ENCODE results near the gene DEFB128.
"Not testable (repeated sequence)": the region's sequence is repeated elsewhere in the genome, so short reads cannot be mapped to it uniquely, and the experiment has no call there.

DEFB128 gene

DNA sequence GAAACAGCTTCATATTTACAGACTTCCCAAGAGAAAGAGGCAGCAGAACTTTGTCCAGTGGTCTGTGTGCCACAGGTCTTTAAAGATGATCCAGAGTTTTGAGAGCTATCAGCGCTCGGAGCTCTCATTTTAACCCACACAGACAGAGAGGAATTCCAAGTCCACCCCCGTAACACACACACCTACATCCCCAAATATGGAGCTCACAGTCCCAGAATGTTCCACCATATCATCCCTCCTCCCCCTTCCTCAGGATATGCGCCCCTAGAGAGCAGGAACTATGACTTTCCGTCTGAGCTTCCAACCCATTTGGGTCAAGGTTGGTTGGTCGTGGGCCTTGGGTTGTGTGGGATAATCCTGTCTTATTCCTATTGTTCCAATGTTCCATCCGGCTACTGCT is at the start of gene DEFB128:
DEFB128 (minus strand) TSS at position 101 of the 400 bp plus-strand sequence; CDS start at position 13, 88 bp downstream.
- no peak for FAIRE-seq
- DNase-seq (ENCODE audit: insufficient read length, low spot score) = no peak
- no peak for TF ChIP-seq POLR2A (IDR thresholded peaks at IDR 0.05; ENCODE audit: low read depth, low read length)

DNA sequence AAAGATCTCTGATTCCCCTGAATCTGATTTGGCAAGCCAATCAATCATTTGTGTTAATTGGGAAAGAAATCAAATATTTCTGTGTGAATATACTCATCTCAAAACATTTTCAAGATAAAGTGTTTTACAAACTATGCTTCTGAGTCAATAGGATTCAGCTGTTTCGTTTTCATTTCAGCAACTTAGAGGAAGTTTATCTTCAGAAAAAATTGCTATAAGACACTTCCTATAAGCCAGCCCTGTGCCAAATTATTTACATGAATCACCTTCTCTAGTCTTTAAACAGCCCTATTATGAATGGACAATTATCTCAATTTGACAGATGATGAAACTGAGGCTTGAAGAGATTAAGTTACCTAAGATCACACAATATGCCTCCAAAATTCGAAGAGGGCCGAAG is 48.4 kb upstream of the DEFB128 start:
- TF ChIP-seq POLR2A (IDR thresholded peaks at IDR 0.05; ENCODE audit: low read depth, low read length) = no peak
- no peak for FAIRE-seq
- DNase-seq (ENCODE audit: insufficient read length, low spot score) = no peak

DNA sequence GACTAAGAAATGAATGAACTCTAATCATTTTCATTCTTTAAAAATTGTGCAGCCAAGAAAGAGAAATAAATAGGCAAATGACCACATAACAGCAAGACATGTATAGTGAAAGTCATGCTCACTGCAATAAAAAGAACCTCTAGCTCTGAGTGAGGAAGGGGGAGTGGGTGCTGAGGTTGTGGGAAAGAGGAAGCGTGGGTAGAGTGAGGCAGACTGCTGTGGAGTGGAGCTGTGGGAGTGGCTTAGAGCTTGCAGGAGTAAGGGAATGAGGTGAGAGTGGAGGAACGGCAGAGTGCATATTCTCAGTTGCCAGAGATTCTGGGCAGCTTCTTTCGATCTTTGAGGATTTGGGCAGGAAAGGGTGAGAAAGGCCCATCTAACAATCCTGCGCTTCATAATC is 48.0 kb upstream of the DEFB128 start:
- FAIRE-seq (no peak), DNase-seq (ENCODE audit: insufficient read length, low spot score) (no peak)
- TF ChIP-seq POLR2A (IDR thresholded peaks at IDR 0.05; ENCODE audit: low read depth, low read length) = no peak

DNA sequence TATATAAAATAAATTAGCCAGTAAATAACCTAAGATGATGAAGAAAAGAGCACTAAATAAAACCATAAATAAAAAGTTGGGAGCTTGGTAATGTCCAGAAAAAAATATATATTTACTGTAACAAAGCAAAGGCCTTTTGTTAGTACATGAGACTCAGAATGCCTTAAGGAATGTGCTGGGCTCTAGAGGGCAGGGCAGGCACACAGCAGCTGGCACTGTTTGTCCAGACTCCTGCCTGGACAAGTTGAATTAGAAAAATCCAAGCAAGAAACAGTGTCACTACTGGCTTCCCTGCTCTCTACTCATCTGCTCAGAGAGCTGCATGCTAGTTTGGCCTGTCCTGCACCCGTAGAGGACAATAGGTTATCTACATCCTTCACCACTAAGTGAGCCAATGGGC is 46.4 kb upstream of the DEFB128 start:
- FAIRE-seq (no peak), DNase-seq (ENCODE audit: insufficient read length, low spot score) (no peak)
- TF ChIP-seq POLR2A (IDR thresholded peaks at IDR 0.05; ENCODE audit: low read depth, low read length) = no peak

DNA sequence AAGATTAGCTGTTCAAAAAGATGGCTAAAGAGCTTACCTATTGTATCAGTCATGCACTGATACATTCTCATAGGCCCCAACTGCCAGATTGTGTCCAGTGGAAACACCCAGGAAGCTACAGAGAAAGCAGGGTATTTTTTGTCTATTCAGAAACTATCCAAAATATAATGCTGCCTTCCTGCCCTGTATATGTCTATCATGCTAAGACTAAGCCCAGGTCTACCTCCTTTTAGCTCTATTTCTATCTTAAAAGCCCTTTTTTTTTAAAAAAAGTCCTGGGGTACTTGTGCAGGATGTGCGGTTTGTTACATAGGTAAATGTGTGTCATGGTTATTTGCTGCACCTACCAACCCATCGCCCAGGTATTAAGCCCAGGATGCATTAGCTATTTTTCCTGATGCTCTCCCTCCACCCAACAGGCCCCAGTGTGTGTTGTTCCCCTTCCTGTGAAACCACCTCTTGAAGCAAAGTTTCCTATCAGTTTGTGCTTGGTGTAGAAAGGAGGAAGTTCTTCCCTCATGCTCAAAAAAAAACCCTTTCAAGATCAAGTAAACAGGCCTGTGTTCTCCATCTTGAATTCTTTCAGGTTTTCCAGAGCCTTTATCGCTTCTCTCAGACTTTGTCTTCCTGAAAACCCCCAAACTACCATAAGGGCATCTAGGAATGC is 38.1 kb upstream of the DEFB128 start:
- TF ChIP-seq POLR2A (IDR thresholded peaks at IDR 0.05; ENCODE audit: low read depth, low read length) = no peak
- no peak for FAIRE-seq
- no peak for DNase-seq (ENCODE audit: insufficient read length, low spot score)

DNA sequence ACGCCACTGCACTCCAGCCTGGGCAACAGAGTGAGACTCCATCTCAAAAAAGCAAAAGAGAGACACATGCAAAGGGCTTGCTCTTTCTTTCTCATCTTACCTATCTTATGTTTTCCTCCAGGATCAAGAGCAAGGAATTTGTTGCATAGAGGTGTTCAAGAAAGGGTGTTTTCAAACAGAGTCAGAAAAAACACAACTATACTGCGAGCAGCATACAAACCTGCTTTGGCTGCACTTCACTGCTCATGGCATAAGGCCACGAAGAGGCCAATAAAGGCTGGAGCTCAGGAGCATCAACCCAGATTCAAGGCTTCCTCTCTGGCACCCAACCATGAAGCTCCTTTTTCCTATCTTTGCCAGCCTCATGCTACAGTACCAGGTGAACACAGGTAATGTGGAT is 37.4 kb upstream of the DEFB128 start, which contains the start of gene DEFB129:
DEFB129 (plus strand) TSS at position 301 of the 400 bp plus-strand sequence; CDS start at position 332, 31 bp downstream.
- DNase-seq (ENCODE audit: insufficient read length, low spot score) (no peak), FAIRE-seq (no peak)
- no peak for TF ChIP-seq POLR2A (IDR thresholded peaks at IDR 0.05; ENCODE audit: low read depth, low read length)

DNA sequence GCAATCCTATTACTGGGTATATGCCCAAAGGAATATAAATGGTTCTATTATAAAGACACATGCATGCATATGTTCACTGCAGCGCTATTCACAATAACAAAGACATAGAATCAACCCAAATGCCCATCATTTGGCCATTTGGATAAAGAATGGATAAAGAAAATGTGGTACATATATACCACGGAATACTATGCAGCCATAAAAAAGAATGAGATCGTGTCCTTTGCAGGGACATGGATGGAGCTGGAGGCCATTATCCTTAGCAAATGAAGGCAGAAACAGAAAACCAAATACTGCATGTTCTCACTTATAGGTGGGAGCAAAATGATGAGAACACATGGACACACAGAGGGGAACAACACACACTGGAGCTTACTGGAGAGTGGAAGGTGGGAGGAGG is 36.4 kb upstream of the DEFB128 start:
- FAIRE-seq = not testable (repeated sequence)

DNA sequence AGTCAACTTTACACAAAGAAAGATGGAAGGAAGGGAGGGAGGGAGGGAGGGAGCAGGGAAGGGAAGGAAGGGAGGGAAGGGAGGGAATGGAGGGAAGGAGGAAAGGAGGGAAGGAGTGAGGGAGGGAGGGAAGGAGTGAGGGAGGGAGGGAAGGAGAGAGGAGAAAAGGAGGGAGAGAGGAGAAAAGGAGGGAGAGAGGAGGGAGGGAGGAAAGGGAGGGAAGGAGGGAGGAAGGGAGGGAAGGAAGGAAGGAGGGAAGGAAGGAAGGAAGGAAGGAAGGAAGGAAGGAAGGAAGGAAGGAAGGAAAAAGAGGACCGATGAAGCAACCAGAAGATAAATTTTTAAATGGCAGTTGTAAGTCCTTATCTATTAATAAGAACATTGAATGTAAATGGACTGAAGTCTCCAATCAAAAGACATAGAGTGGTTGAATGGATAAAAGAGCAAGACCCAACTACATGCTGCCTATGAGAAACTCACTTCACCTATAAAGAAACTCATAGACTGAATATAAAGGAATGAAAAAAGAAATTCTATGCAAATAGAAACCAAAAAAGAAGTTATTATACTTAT is 31.8 kb upstream of the DEFB128 start:
- no peak for FAIRE-seq
- no peak for DNase-seq (ENCODE audit: insufficient read length, low spot score)
- TF ChIP-seq POLR2A (IDR thresholded peaks at IDR 0.05; ENCODE audit: low read depth, low read length) = no peak

More for the DNA sequence above, 36.4 kb upstream of the DEFB128 start:
- DNase-seq (ENCODE audit: insufficient read length, low spot score) = not testable (repeated sequence)

DNA sequence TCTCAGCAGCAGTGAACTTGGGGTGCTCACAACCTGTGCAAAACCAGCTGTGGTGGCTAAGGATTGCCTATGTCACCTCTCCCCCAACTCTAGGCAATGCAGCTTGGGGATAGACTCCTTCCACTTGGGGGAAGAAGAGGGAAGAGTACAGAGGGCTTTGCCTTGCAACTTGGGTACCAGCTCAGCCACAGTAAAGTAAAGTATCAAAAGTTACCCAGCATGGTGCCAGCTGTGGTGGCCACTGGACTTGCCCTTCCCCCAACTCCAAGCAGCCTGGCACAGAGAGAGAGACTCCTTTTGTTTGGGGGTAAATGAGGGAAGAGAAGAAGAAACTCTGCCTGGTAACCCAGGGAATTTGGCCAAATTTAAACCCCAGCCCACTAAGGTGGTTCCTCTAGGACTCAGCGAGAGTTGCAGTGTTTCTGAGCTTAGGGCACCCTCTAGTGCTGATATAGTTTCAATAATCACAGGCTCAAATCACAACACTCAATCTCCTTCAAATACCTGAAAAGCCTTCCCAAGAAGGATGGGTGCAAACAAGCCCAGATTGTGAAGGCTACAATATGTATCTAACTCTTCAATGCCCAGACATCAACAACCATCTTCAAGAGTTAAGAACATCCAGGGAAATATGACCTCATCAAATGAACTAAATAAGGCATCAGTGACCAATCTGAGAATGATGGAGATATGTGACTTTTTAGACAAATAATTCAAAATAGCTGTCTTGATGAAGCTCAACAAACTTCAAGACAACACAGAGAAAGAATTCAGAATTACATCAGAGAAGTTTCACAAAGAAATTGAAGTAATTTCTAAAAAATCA is 30.0 kb upstream of the DEFB128 start:
- peak; percentile 15 for DNase-seq (ENCODE audit: insufficient read length, low spot score)
- no peak for TF ChIP-seq POLR2A (IDR thresholded peaks at IDR 0.05; ENCODE audit: low read depth, low read length)
- peak; percentile 85 for FAIRE-seq

DNA sequence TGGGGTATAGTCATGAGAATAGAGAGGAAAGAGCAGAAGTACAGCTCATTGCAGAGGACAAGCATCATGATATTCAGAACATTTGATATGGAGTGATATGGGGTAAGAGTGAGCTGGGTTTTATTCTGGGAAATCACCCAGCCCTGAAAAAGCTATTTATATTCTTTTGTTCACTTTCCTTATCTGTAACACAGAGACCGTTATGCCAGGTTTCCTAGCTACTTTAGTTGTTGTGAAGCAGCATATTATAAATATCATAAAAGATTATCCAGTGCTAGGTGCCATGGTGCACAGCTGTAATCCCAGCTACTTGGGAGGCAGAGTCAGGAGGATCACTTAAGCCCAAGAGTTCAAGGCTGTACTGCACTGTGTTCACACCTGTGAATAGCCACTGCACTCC is 27.8 kb upstream of the DEFB128 start:
- TF ChIP-seq POLR2A (IDR thresholded peaks at IDR 0.05; ENCODE audit: low read depth, low read length) = no peak
- FAIRE-seq (no peak), DNase-seq (ENCODE audit: insufficient read length, low spot score) (no peak)

DNA sequence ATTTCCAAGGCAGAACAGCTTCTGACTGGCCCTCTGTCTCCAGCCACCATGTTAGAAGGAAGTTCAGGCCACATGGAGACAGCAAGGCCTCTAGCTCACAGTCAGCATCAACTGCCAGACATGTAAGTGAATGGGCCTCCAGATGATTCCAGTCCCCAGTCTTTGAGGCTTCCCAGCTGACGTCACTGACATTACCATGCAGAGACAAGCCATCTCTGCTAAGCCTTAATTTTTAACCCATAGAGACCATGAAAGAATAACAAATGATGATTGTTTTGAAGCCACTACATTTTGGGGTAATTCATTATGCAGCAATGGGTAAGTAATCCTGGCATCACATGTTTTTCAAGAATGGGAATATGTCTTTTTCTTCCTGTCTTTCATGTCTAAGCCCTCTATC is 26.3 kb upstream of the DEFB128 start:
- FAIRE-seq = no peak
- TF ChIP-seq POLR2A (IDR thresholded peaks at IDR 0.05; ENCODE audit: low read depth, low read length) = no peak
- DNase-seq (ENCODE audit: insufficient read length, low spot score) = no peak

DNA sequence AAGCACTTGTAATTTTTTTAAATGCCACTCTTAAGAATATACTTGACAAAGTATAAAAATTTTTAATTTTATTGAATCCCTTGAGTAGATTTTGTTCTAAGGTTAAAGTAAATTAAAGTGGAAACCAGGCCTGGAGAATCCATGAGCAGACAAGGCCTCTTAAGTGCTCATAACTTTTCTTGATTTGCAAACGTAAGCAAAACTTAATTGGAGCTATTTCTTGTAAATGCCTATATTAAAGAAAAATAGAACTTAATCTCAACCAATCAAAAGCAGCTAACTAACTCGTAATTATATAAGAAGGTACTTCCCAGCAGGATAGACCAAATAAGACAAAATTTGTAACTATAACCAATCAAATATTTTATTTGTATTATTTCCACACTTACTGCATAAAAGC is 24.9 kb upstream of the DEFB128 start:
- TF ChIP-seq POLR2A (IDR thresholded peaks at IDR 0.05; ENCODE audit: low read depth, low read length) = no peak
- DNase-seq (ENCODE audit: insufficient read length, low spot score) (no peak), FAIRE-seq (no peak)

DNA sequence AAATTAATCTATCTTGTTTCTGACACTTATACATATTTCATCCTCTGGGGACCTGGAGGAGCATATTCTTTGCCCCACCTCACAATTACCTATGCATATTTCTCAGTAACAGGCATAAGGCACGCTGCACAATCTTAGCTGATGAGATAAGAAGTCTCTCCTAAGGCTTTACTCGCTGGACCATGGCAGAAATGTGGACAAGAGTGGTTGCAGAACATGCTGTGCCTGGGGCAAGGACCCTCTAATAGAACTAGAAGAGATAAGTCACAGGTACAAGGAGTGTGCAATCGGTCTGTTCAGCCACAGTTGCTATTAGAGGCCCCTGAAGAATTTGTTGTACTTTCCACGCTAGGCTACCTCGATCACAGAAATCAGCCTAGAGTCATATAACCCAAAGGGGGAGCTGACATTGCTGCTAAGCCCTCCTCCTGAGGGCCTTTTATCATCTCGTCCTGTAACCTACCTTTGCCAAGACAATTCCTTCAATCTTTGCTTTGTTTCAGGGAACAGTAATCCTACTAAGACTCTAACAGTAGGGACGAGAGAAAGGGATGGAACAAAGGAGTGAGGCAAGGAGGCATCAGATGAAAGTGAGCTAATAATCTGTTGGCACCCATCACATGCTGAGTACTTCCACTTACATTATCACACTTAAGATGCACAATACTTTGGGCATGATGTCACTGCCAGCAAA is 21.4 kb upstream of the DEFB128 start:
- FAIRE-seq = no peak
- no peak for DNase-seq (ENCODE audit: insufficient read length, low spot score)
- no peak for TF ChIP-seq POLR2A (IDR thresholded peaks at IDR 0.05; ENCODE audit: low read depth, low read length)

Data from H54 (cell line).